ENCODE data around the gene GNLY. TPM values are rescaled to one million over a fixed set of nuclear protein-coding genes. Genes with fewer than 3 reads are reported as not detected.

Gene GNLY
- total RNA-seq, 3 donors from 2014 or later, result 4.3 to 26.5 (median 15.0) TPM

DNA sequence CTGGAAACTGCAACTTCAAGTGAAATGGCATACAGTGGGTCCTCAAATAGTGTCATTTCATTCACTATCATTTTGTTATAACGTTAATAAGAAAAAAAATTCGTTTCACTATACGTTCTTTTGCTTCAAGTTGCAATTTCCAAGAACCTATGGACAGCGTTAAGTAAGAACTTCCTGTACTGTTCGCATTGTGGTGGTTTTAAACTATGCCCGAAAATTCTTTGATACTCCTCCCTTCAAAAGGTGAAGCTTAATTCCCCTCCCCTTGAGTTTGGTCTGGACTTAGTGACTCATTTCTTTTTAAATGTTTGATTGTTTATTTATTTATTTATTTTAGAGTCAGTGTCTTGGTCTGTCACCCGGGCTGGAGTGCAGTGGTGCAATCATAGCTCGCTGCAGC lies 20.7 kb downstream of the GNLY start:
- no peak for ATAC-seq

DNA sequence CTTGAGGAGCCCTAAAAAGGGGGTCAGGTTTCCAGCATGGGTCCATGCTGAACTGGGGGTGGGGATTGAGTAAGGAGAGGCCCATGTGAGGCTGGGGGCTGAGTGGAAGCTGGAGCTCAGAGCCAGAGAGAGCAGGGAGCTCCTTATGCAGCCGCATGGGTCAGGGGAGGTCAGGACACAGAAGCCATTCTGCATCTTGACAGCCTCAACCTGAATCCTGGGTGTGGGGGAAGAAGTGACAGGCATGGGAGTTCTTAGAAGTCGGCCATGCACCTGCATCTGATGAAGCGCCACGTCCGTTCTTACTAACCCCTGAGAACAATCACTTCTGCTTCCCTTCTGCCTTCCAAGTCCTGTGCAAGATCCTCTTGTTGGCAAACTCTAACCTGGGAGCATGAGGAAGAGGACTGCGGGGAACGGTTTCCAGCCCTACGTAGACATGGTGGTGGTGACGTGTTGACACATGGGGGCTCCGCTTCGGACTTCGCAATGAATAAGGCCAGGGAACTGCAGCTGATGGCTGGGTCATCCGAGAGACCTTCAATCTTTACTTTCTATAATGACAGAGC lies 22.3 kb downstream of the GNLY start:
- Mint-ChIP-seq H3K36me3 (ENCODE audit: insufficient read depth) (no peaks in the 10 kb centered on the region), H3K4me1 (ENCODE audit: low read depth) (peaks cover 8% of the 10 kb centered on the region), H3K27me3 (ENCODE audit: low read depth) (peaks cover 2% of the 10 kb centered on the region), H3K4me3 (no peak overlapping the region), H3K9me3 (peaks cover 7% of the 10 kb centered on the region)
- ATAC-seq (no peak), DNase-seq (no peak)

More for the DNA sequence above, 20.7 kb downstream of the GNLY start:
- no peak for DNase-seq
- Mint-ChIP-seq H3K4me3 (no peak overlapping the region), H3K4me1 (ENCODE audit: low read depth) (peaks cover 8% of the 10 kb centered on the region), H3K36me3 (ENCODE audit: insufficient read depth) (no peaks in the 10 kb centered on the region), H3K9me3 (no peaks in the 10 kb centered on the region), H3K27me3 (ENCODE audit: low read depth) (no peaks in the 10 kb centered on the region)

DNA sequence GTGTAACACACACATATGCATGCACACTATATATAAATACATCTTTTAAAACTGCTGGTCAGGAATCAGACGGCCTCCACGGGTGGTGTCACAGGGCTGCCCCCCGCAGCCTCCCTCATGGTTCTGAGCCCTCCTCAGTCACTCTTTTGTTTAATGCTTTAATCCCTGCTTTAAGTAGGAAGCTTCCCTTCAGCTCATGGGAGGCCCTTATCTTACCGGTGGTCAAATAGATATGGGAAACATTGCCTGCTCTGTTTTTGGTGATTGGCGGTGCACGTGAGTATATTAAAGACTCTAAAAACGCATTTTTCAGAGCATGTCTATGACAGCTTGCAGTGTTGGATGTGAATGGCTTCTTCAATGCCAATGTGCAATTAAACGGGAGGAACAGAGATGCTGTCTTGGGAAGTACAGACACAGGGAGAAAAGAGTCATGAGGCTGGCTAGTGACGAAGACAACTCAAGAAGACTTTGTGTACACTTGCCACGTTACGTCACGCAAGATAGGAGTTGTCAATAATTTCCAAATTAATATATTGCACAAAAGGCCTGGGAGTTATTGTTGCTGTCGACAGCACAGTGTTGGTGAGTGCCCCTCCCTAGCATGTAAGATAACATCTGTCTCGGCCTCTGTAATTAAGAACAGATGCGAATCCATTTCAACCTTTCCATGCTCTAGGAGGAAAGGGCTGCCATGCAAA lies 23.3 kb downstream of the GNLY start:
- H3K9me3 Mint-ChIP-seq, result peaks cover 7% of the 10 kb centered on the region
- no peaks in the 10 kb centered on the region for H3K36me3 Mint-ChIP-seq (ENCODE audit: insufficient read depth)
- ATAC-seq, result no peak
- peaks cover 2% of the 10 kb centered on the region for H3K27me3 Mint-ChIP-seq (ENCODE audit: low read depth)
- no peak for DNase-seq
- H3K4me1 Mint-ChIP-seq (ENCODE audit: low read depth), result peaks cover 8% of the 10 kb centered on the region
- H3K4me3 Mint-ChIP-seq, result no peak overlapping the region

GRCh38 chr2:85718009-85718391 lies 23.8 kb downstream of the GNLY start:
- H3K4me3 Mint-ChIP-seq, result no peak overlapping the region
- H3K27me3 Mint-ChIP-seq (ENCODE audit: low read depth), result peaks cover 2% of the 10 kb centered on the region
- ATAC-seq, result no peak
- peaks cover 7% of the 10 kb centered on the region for H3K9me3 Mint-ChIP-seq
- H3K36me3 Mint-ChIP-seq (ENCODE audit: insufficient read depth), result no peaks in the 10 kb centered on the region
- DNase-seq, result no peak
- peaks cover 8% of the 10 kb centered on the region for H3K4me1 Mint-ChIP-seq (ENCODE audit: low read depth)

DNA sequence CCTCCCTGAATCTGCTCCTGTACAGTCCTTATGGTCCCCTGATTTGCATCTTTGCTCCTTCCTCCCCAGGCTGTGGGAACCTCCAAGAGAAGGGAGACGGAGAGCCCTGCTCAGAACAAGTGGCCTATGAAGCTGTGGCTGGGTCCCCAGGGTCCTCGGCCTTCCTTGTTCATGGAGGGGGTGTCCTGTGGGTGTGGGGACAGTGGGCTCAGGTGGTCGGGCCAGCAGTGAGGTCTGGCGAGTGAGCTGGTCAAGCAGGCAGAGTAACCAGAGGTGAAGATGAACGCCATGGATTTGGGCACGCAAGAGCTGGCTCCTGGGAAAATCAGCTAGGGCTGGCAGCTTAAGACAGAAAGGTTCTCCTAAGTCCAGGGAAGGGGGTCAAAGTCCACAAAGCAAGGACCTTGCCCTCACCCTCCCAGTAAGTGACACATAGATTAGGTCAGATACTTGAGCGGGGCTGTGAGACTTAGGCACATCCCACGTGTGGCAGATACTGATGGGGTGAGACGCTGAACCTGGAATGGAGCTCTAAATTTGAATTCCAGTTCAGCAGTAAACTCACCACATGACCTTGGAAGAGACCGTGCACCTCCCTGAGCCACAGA lies 24.8 kb downstream of the GNLY start:
- DNase-seq, result no peak
- no peaks in the 10 kb centered on the region for H3K36me3 Mint-ChIP-seq (ENCODE audit: insufficient read depth)
- H3K4me1 Mint-ChIP-seq (ENCODE audit: low read depth), result peaks cover 5% of the 10 kb centered on the region
- H3K4me3 Mint-ChIP-seq, result no peak overlapping the region
- no peak for ATAC-seq
- peaks cover 7% of the 10 kb centered on the region for H3K9me3 Mint-ChIP-seq
- peaks cover 2% of the 10 kb centered on the region for H3K27me3 Mint-ChIP-seq (ENCODE audit: low read depth)

GRCh38 chr2:85719609-85720240 lies 25.6 kb downstream of the GNLY start:
- Mint-ChIP-seq H3K9me3 (peaks cover 7% of the 10 kb centered on the region), H3K36me3 (ENCODE audit: insufficient read depth) (no peaks in the 10 kb centered on the region), H3K4me3 (no peak overlapping the region), H3K4me1 (ENCODE audit: low read depth) (peaks cover 1% of the 10 kb centered on the region), H3K27me3 (ENCODE audit: low read depth) (peaks cover 3% of the 10 kb centered on the region)
- DNase-seq (no peak), ATAC-seq (no peak)

- DNase-seq (no peak), ATAC-seq (no peak)
- Mint-ChIP-seq H3K4me1 (ENCODE audit: low read depth) (no peaks in the 10 kb centered on the region), H3K36me3 (ENCODE audit: insufficient read depth) (no peaks in the 10 kb centered on the region), H3K27me3 (ENCODE audit: low read depth) (peaks cover 3% of the 10 kb centered on the region), H3K9me3 (peaks cover 7% of the 10 kb centered on the region), H3K4me3 (no peak overlapping the region)
These were observed 26.4 kb downstream of the GNLY start for GRCh38 chr2:85720533-85720932.

GRCh38 chr2:85721641-85722040 lies 27.5 kb downstream of the GNLY start:
- peaks cover 7% of the 10 kb centered on the region for H3K9me3 Mint-ChIP-seq
- no peak for ATAC-seq

GRCh38 chr2:85722519-85722918 lies 28.4 kb downstream of the GNLY start:
- ATAC-seq, result no peak

More at GRCh38 chr2:85721641-85722040, 27.5 kb downstream of the GNLY start:
- no peak for DNase-seq
- peaks cover 3% of the 10 kb centered on the region for H3K27me3 Mint-ChIP-seq (ENCODE audit: low read depth)
- H3K36me3 Mint-ChIP-seq (ENCODE audit: insufficient read depth), result no peaks in the 10 kb centered on the region
- H3K4me1 Mint-ChIP-seq (ENCODE audit: low read depth), result no peaks in the 10 kb centered on the region
- H3K4me3 Mint-ChIP-seq, result no peak overlapping the region

DNA sequence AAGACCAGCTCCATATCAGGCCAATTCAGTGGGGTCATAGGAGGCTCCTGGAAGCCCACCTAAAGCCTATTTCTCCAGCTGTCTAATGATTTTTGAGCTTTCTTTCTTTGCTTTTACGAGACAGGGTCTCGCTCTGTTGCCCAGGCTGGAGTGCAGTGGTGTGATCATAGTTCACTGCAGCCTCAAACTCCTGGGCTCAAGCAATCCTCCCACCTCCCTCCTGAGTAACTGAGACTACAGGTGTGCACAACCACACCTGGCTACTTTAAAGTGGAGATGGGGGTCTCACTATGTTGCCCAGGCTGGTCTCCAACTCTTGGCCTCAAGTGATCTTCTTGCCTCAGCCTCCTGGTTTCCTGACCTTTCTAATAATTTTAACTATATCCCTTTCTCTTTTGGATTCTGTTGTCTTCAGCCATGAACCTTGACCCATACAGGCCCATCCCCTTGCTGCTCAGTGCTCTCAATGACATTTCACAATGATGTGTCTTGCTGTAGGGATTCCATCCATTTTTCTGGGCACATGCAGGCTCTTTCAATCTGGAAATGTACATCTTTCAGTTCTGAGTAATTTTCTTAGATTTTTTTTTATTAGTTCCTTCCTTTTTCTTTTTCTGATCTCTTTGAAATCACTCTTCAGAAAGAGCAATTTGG lies 29.7 kb downstream of the GNLY start:
- Mint-ChIP-seq H3K4me1 (ENCODE audit: low read depth) (no peaks in the 10 kb centered on the region), H3K9me3 (peaks cover 7% of the 10 kb centered on the region), H3K36me3 (ENCODE audit: insufficient read depth) (no peaks in the 10 kb centered on the region), H3K27me3 (ENCODE audit: low read depth) (peaks cover 10% of the 10 kb centered on the region), H3K4me3 (no peak overlapping the region)
- ATAC-seq (no peak), DNase-seq (no peak)

More at GRCh38 chr2:85722519-85722918, 28.4 kb downstream of the GNLY start:
- no peak for DNase-seq
- Mint-ChIP-seq H3K9me3 (peaks cover 7% of the 10 kb centered on the region), H3K4me1 (ENCODE audit: low read depth) (no peaks in the 10 kb centered on the region), H3K4me3 (no peak overlapping the region), H3K27me3 (ENCODE audit: low read depth) (peaks cover 3% of the 10 kb centered on the region), H3K36me3 (ENCODE audit: insufficient read depth) (no peaks in the 10 kb centered on the region)

DNA sequence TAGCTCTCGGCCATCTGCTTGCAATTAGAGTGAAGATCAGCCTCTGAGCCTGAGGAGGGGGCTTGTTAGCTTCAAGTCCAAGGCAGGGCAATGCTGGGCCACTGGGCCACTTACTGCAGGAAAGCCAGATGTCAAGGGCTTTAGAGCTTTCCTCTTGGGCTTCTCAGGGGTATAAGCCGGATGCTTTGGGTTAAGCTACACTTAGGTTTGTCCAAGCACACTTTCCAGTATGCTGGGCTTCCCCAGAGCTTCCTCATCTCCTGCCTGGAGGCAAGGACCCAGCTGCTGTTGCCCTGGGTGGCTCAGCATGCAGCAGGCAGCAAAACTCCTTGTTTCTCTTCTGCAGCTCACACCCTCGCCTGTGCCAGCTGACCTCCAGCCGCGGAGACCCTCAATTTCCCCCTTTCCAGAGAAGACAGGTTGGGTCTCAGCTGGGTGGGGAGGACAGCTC lies 30.6 kb downstream of the GNLY start:
- Mint-ChIP-seq H3K36me3 (ENCODE audit: insufficient read depth) (no peaks in the 10 kb centered on the region), H3K27me3 (ENCODE audit: low read depth) (peaks cover 18% of the 10 kb centered on the region), H3K9me3 (peaks cover 7% of the 10 kb centered on the region), H3K4me1 (ENCODE audit: low read depth) (no peaks in the 10 kb centered on the region), H3K4me3 (no peak overlapping the region)
- no peak for ATAC-seq
- no peak for DNase-seq

DNA sequence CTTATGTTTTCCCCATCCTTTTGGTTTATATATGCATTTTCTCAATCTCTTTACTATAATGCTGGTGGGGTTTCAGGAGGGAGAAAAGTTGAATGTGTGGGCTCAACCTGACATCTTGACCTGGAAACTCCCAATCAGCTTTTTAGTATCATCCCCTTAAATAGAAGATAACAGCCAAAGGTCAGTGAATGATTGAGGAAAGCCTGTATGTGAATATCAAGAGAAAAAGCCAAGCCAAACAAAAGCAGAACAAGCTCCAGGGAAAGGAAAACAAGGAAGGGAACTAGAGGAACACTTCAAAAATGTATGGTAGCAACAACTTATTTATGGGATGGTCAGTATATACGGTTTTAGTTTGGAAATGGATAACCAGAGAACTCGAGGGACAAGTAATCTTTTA lies 31.3 kb downstream of the GNLY start:
- Mint-ChIP-seq H3K4me3 (no peak overlapping the region), H3K36me3 (ENCODE audit: insufficient read depth) (no peaks in the 10 kb centered on the region), H3K4me1 (ENCODE audit: low read depth) (no peaks in the 10 kb centered on the region), H3K9me3 (peaks cover 5% of the 10 kb centered on the region), H3K27me3 (ENCODE audit: low read depth) (peaks cover 16% of the 10 kb centered on the region)
- ATAC-seq, result no peak
- DNase-seq, result no peak

GRCh38 chr2:85727798-85728197 lies 33.6 kb downstream of the GNLY start:
- H3K36me3 Mint-ChIP-seq (ENCODE audit: insufficient read depth), result no peaks in the 10 kb centered on the region
- no peaks in the 10 kb centered on the region for H3K9me3 Mint-ChIP-seq
- DNase-seq, result no peak
- no peaks in the 10 kb centered on the region for H3K4me1 Mint-ChIP-seq (ENCODE audit: low read depth)
- no peak for ATAC-seq
- no peak overlapping the region for H3K4me3 Mint-ChIP-seq
- H3K27me3 Mint-ChIP-seq (ENCODE audit: low read depth), result peaks cover 16% of the 10 kb centered on the region

GRCh38 chr2:85728342-85728741 lies 34.2 kb downstream of the GNLY start:
- no peak for ATAC-seq
- no peaks in the 10 kb centered on the region for H3K4me1 Mint-ChIP-seq (ENCODE audit: low read depth)

More at GRCh38 chr2:85728342-85728741, 34.2 kb downstream of the GNLY start:
- Mint-ChIP-seq H3K9me3 (no peaks in the 10 kb centered on the region), H3K4me3 (no peak overlapping the region), H3K27me3 (ENCODE audit: low read depth) (peaks cover 16% of the 10 kb centered on the region), H3K36me3 (ENCODE audit: insufficient read depth) (no peaks in the 10 kb centered on the region)
- DNase-seq, result no peak
